H1 (cell line): ENCODE results near the gene RPS21. TPM values are rescaled to one million over a fixed set of nuclear protein-coding genes. Genes with fewer than 3 reads are reported as not detected.

Experiments used
- PHF8 ChIP-seq: fragments of 200-600 bp; sonication (generic); conservative IDR thresholded peaks from 2 replicates; pipeline ENCODE4 v1.7.1; 2012; ENCODE audit warnings: low read depth, mild to moderate bottlenecking, inconsistent platforms, low read length, moderate library complexity
- polyA plus RNA-seq, 7 experiments: library from polyadenylated mRNA; depleted of rRNA in 3 of 7; stranded (reverse) in 5 of 7; unstranded in 2 of 7; fragments of >200 nt in 5 of 7; fragments of 200-250 nt in 2 of 7; gene quantifications; 1 replicate in 5 of 7; 2 replicates in 1 of 7; 4 replicates in 1 of 7; pipeline versions ENCODE4 v1.2.1 to v1.2.3, GENCODE V29; 2011 to 2013; ENCODE audit warnings: missing spikeins in 2 of 7, mixed read lengths in 2 of 7
- total RNA-seq: library from RNA; stranded (reverse); fragmentation: NEBNext Ultra II Directional; extraction: Animal tissue kit (Norgen Biotek cat#: 25700); gene quantifications from 2 replicates; pipeline ENCODE4 v1.2.1, GENCODE V29; 2021

Gene RPS21
- total and polyA plus RNA-seq, 2 of the 8 experiments (the other 6 are each of a cell fraction or from before 2014, with no cell fraction given): 1,787 to 7,219 TPM

GRCh38 chr20:62337558-62338293 is 49.2 kb upstream of the RPS21 start (continued):
- TF ChIP-seq PHF8: no peak
